ENCODE data around the gene KLHDC7A.

KLHDC7A gene

GRCh38 chr1:18468570-18468969 is 12.2 kb upstream of the KLHDC7A start:
- TF ChIP-seq EZH2phosphoT487 (IDR thresholded peaks at IDR 0.05; ENCODE audit: borderline replicate concordance), result no peak
- no peak for TF ChIP-seq CTCF (conservative IDR thresholded peaks at IDR 0.05; ENCODE audit: low read length)
- Histone ChIP-seq H2AFZ (ENCODE audit: low read length) (no peak overlapping the region), H3K9ac (ENCODE audit: low read depth, low read length, poor library complexity, severe bottlenecking) (no peak overlapping the region), H4K20me1 (ENCODE audit: insufficient read depth, low read length, poor library complexity, severe bottlenecking) (no peaks in the 10 kb centered on the region), H3K4me2 (ENCODE audit: low read depth, low read length, poor library complexity, severe bottlenecking) (no peak overlapping the region), H3K27me3 (ENCODE audit: insufficient read depth, low read length, poor library complexity, severe bottlenecking) (no peaks in the 10 kb centered on the region), H3F3A (ENCODE audit: low read depth) (no peaks in the 10 kb centered on the region), H3K4me1 (ENCODE audit: insufficient read depth, low read length, poor library complexity, severe bottlenecking) (no peaks in the 10 kb centered on the region), H3K9me3 (ENCODE audit: insufficient read depth, low read depth, low read length) (no peaks in the 10 kb centered on the region), H3K9me2 (replicated peaks; ENCODE audit: low read depth, low read length) (no peaks in the 10 kb centered on the region), H3K79me2 (ENCODE audit: insufficient read depth, low read length) (no peaks in the 10 kb centered on the region), H3K36me3 (ENCODE audit: insufficient read depth, low read length) (no peaks in the 10 kb centered on the region), H3K4me3 (ENCODE audit: low read length, poor library complexity, severe bottlenecking) (no peak overlapping the region)

GRCh38 chr1:18469514-18469913 is 11.2 kb upstream of the KLHDC7A start:
- Histone ChIP-seq H3K4me3 (ENCODE audit: low read length, poor library complexity, severe bottlenecking) (no peak overlapping the region), H3K9me2 (replicated peaks; ENCODE audit: low read depth, low read length) (no peaks in the 10 kb centered on the region), H3F3A (ENCODE audit: low read depth) (no peaks in the 10 kb centered on the region), H3K9ac (ENCODE audit: low read depth, low read length, poor library complexity, severe bottlenecking) (no peak overlapping the region), H3K27me3 (ENCODE audit: insufficient read depth, low read length, poor library complexity, severe bottlenecking) (no peaks in the 10 kb centered on the region), H3K4me1 (ENCODE audit: insufficient read depth, low read length, poor library complexity, severe bottlenecking) (no peaks in the 10 kb centered on the region), H3K4me2 (ENCODE audit: low read depth, low read length, poor library complexity, severe bottlenecking) (no peak overlapping the region), H4K20me1 (ENCODE audit: insufficient read depth, low read length, poor library complexity, severe bottlenecking) (no peaks in the 10 kb centered on the region), H2AFZ (ENCODE audit: low read length) (no peak overlapping the region), H3K9me3 (ENCODE audit: insufficient read depth, low read depth, low read length) (no peaks in the 10 kb centered on the region), H3K36me3 (ENCODE audit: insufficient read depth, low read length) (no peaks in the 10 kb centered on the region), H3K79me2 (ENCODE audit: insufficient read depth, low read length) (no peaks in the 10 kb centered on the region)
- no peak for TF ChIP-seq EZH2phosphoT487 (IDR thresholded peaks at IDR 0.05; ENCODE audit: borderline replicate concordance)
- TF ChIP-seq CTCF (conservative IDR thresholded peaks at IDR 0.05; ENCODE audit: low read length), result no peak

- Histone ChIP-seq H2AFZ (ENCODE audit: low read length) (no peak overlapping the region), H3K79me2 (ENCODE audit: insufficient read depth, low read length) (no peaks in the 10 kb centered on the region), H3K4me2 (ENCODE audit: low read depth, low read length, poor library complexity, severe bottlenecking) (no peak overlapping the region), H3K9me3 (ENCODE audit: insufficient read depth, low read depth, low read length) (no peaks in the 10 kb centered on the region), H3K9ac (ENCODE audit: low read depth, low read length, poor library complexity, severe bottlenecking) (no peak overlapping the region), H3F3A (ENCODE audit: low read depth) (no peaks in the 10 kb centered on the region), H3K36me3 (ENCODE audit: insufficient read depth, low read length) (no peaks in the 10 kb centered on the region), H3K9me2 (replicated peaks; ENCODE audit: low read depth, low read length) (no peaks in the 10 kb centered on the region), H4K20me1 (ENCODE audit: insufficient read depth, low read length, poor library complexity, severe bottlenecking) (no peaks in the 10 kb centered on the region), H3K27me3 (ENCODE audit: insufficient read depth, low read length, poor library complexity, severe bottlenecking) (no peaks in the 10 kb centered on the region), H3K4me3 (ENCODE audit: low read length, poor library complexity, severe bottlenecking) (no peak overlapping the region), H3K4me1 (ENCODE audit: insufficient read depth, low read length, poor library complexity, severe bottlenecking) (no peaks in the 10 kb centered on the region)
- TF ChIP-seq EZH2phosphoT487 (IDR thresholded peaks at IDR 0.05; ENCODE audit: borderline replicate concordance), result no peak
- no peak for TF ChIP-seq CTCF (conservative IDR thresholded peaks at IDR 0.05; ENCODE audit: low read length)
These were observed 9.9 kb upstream of the KLHDC7A start for GRCh38 chr1:18470671-18471355.

Data from Loucy (cell line).